ENCODE results near the gene ZNHIT3. TPM values are rescaled to one million over a fixed set of nuclear protein-coding genes. Genes with fewer than 3 reads are reported as not detected.
A peak's percentile ranks its signal among the peaks of the same experiment; 100 is the strongest.
"Not testable (repeated sequence)": the region's sequence is repeated elsewhere in the genome, so short reads cannot be mapped to it uniquely, and the experiment has no call there.

ZNHIT3 gene
- 10 to 100 TPM; 27.1 to 41.3 (median 36.6) TPM for total RNA-seq
- total RNA-seq (2013), result 47.0 TPM

GRCh38 chr17:36486204-36487194 is at the start of gene ZNHIT3:
TSS of gene ZNHIT3 (plus strand) at chr17:36486681. CDS start at chr17:36486700, 19 bp downstream.
- DNase-seq, result peak; percentile 89 to 96
- H3K36me3 Mint-ChIP-seq, result no peaks in the 10 kb centered on the region
- H3K27me3 ChIP-seq (ENCODE audit: control insufficient read depth, insufficient read depth, low read length), result peaks cover 7% of the 10 kb centered on the region
- no peaks in the 10 kb centered on the region for H3K9me3 ChIP-seq (ENCODE audit: control insufficient read depth, insufficient read depth, low read length)
- H3K4me3 Mint-ChIP-seq, result peak within 1 kb of the TSS; percentile 99
- H3K4me1 ChIP-seq (ENCODE audit: control insufficient read depth, insufficient read depth, low read length), result peaks cover 39% of the 10 kb centered on the region
- H3K4me3 ChIP-seq (ENCODE audit: low read length), result peak within 1 kb of the TSS; percentile 93
- TF ChIP-seq CTCF (IDR thresholded peaks at IDR 0.05), result no peak
- no peaks in the 10 kb centered on the region for H3K9me3 Mint-ChIP-seq
- peaks cover 43 to 58% of the 10 kb centered on the region in 2 donors for H3K4me1 Mint-ChIP-seq
- intact Hi-C loops (cut with micrococcal nuclease), result loop anchor here (1.0 to 5.0 kb wide), 3 partner anchors 48 to 677 kb away; partner anchors contain the start of genes MYO19, PIGW and TAF15
- peak; percentile 93 to 97 (median 95) for ATAC-seq
- H3K27ac Mint-ChIP-seq, result peak within 1 kb of the TSS; percentile 88 to 96
- WGBS (ENCODE audit: insufficient coverage), result under 1% methylated on average over 73 of the region's 73 CpGs
- H3K36me3 ChIP-seq (ENCODE audit: control insufficient read depth, insufficient read depth, low read length), result peaks cover 2% of the 10 kb centered on the region
- peak within 1 kb of the TSS; percentile 57 for H3K27ac ChIP-seq (ENCODE audit: low read length)
- peaks cover 10 to 14% of the 10 kb centered on the region in 2 donors for H3K27me3 Mint-ChIP-seq (ENCODE audit: low read depth in 2 of 2)

DNA sequence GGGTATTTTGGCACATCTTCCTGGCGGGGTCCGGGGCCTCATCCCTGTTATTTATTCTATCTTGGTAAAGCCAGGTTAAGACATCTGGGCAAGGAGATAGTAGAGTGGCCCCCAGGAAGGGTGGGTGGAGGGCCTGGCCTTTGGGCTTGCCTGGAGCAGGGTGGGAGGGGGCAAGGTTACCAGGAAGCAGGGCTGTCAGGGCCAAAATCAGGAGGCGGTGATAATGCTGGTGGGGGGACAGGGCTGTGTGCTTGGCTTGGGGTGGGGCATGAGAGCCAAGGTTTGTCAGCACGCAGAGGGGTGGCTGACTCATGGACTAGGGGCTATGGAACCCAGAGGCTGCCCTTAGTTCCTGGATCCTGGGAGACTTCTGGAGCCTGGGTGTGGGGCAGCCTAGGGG is 44.7 kb upstream of the ZNHIT3 start:
- H3K27me3 Mint-ChIP-seq (ENCODE audit: low read depth in 2 of 2); H3K27me3 ChIP-seq (ENCODE audit: control insufficient read depth, insufficient read depth, low read length); intact Hi-C loops (cut with micrococcal nuclease); H3K9me3 ChIP-seq (ENCODE audit: control insufficient read depth, insufficient read depth, low read length); H3K9me3 Mint-ChIP-seq; H3K36me3 ChIP-seq (ENCODE audit: control insufficient read depth, insufficient read depth, low read length); H3K27ac ChIP-seq (ENCODE audit: low read length); H3K4me1 Mint-ChIP-seq; H3K4me3 Mint-ChIP-seq; ATAC-seq; H3K27ac Mint-ChIP-seq; H3K36me3 Mint-ChIP-seq; DNase-seq; H3K4me1 ChIP-seq (ENCODE audit: control insufficient read depth, insufficient read depth, low read length); H3K4me3 ChIP-seq (ENCODE audit: low read length): not testable (repeated sequence)
- no CpG with 5 or more reads among the region's 4 CpGs for WGBS (ENCODE audit: insufficient coverage)

DNA sequence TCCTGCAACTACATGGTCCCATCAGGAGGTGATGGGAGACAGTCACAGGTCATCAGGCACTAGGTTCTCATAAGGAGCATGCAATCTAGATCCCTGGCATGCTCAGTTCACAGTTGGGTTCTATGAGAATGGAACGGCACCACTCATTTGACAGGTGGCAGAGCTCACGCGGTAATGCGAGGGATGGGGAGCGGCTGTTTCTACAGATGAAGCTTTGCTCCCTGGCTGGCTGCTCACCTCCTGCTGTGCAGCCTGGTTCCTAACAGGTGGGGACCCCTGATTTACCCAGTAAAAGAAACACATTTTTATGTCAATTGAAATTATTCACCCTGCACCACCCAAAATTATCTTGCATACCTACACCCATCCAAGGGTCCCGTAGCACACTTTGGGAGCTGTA is 42.7 kb upstream of the ZNHIT3 start:
- H3K27ac Mint-ChIP-seq, result no peak overlapping the region
- Histone ChIP-seq H3K9me3 (ENCODE audit: control insufficient read depth, insufficient read depth, low read length) (no peaks in the 10 kb centered on the region), H3K27ac (ENCODE audit: low read length) (no peak overlapping the region), H3K27me3 (ENCODE audit: control insufficient read depth, insufficient read depth, low read length) (no peaks in the 10 kb centered on the region), H3K4me1 (ENCODE audit: control insufficient read depth, insufficient read depth, low read length) (no peaks in the 10 kb centered on the region), H3K36me3 (ENCODE audit: control insufficient read depth, insufficient read depth, low read length) (no peaks in the 10 kb centered on the region), H3K4me3 (ENCODE audit: low read length) (no peak overlapping the region)
- H3K4me1 Mint-ChIP-seq, result no peaks in the 10 kb centered on the region
- H3K36me3 Mint-ChIP-seq, result no peaks in the 10 kb centered on the region
- DNase-seq (no peak), ATAC-seq (no peak)
- intact Hi-C loops (cut with micrococcal nuclease), result no loop called here
- no peak for TF ChIP-seq CTCF (IDR thresholded peaks at IDR 0.05)
- H3K9me3 Mint-ChIP-seq, result no peaks in the 10 kb centered on the region
- H3K27me3 Mint-ChIP-seq (ENCODE audit: low read depth in 2 of 2), result no peaks in the 10 kb centered on the region
- H3K4me3 Mint-ChIP-seq, result no peak overlapping the region
- WGBS (ENCODE audit: insufficient coverage), result 95% methylated on average over 6 of the region's 6 CpGs

DNA sequence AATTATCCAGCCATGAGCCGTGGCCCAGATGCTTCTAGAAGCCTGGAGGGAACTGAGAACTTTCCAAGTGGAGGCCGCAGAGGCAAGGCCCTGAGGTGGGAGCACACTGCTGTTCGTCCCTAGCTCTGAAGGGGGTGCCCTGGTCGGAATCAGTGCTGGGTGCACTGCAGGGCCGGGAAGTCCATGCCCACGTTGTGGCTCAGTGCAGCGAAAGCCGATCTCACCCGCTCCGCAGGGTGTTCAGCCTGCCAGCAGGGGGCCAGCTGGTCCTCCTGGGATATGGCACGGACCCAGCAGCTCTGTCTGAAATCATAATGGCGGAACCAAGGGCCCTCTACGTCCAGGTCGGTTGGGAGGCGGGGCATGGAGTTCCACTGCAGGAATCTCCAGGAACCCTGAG is 36.5 kb upstream of the ZNHIT3 start:
- H3K36me3 ChIP-seq (ENCODE audit: control insufficient read depth, insufficient read depth, low read length); H3K27me3 ChIP-seq (ENCODE audit: control insufficient read depth, insufficient read depth, low read length); H3K9me3 Mint-ChIP-seq; H3K4me1 ChIP-seq (ENCODE audit: control insufficient read depth, insufficient read depth, low read length); intact Hi-C loops (cut with micrococcal nuclease); ATAC-seq; H3K27ac ChIP-seq (ENCODE audit: low read length); H3K4me3 ChIP-seq (ENCODE audit: low read length); DNase-seq; H3K36me3 Mint-ChIP-seq; H3K27me3 Mint-ChIP-seq (ENCODE audit: low read depth in 2 of 2); H3K4me1 Mint-ChIP-seq; H3K27ac Mint-ChIP-seq; H3K9me3 ChIP-seq (ENCODE audit: control insufficient read depth, insufficient read depth, low read length); H3K4me3 Mint-ChIP-seq: not testable (repeated sequence)
- WGBS (ENCODE audit: insufficient coverage), result 62% methylated on average over 2 of the region's 15 CpGs

DNA sequence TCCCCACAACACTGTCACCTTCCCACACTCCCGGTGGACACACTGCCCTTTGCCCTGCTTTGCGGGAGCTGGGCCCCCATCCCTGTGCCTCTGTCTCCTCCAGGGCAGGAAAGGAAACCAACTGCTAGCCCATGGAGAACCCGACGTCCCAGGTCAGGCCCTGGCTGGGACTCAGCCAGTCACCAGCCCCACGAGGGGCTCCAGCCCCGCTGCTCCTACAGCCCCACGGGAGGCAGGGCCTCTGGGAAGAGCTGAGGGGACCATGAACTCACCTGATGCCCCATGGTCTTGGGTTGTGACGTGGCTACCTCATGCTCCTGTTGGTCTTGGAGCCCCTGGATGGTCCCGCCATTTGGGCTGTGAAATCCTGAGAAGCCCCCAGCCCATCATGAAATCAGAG is 33.6 kb upstream of the ZNHIT3 start:
- H3K4me3 Mint-ChIP-seq; H3K4me1 ChIP-seq (ENCODE audit: control insufficient read depth, insufficient read depth, low read length); H3K27me3 ChIP-seq (ENCODE audit: control insufficient read depth, insufficient read depth, low read length); H3K27ac ChIP-seq (ENCODE audit: low read length); H3K9me3 Mint-ChIP-seq; H3K36me3 Mint-ChIP-seq; intact Hi-C loops (cut with micrococcal nuclease); ATAC-seq; H3K27me3 Mint-ChIP-seq (ENCODE audit: low read depth in 2 of 2); DNase-seq; H3K36me3 ChIP-seq (ENCODE audit: control insufficient read depth, insufficient read depth, low read length); H3K9me3 ChIP-seq (ENCODE audit: control insufficient read depth, insufficient read depth, low read length); H3K27ac Mint-ChIP-seq; H3K4me1 Mint-ChIP-seq; H3K4me3 ChIP-seq (ENCODE audit: low read length): not testable (repeated sequence)
- 70% methylated on average over 6 of the region's 9 CpGs for WGBS (ENCODE audit: insufficient coverage)

DNA sequence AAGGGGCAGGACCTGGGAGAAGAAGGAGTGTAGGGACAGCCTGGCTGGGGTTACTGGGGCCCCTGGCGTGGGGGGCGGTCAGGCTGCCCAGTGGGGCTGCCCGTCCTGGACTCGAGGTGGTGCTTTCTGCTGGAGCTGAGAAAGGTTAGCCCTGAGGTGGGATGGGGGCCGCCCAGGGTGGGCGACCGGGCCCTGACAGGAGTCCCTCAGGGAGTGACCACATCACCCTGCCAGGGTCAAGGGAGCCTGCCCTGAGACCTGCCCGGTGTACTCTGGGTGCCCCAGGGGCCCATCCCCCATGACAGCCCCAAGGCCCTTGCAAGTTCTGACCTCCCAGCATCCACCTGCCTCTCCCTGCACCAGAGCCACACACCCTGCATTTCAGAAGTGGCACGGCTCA is 28.8 kb upstream of the ZNHIT3 start:
- ATAC-seq, result not testable (repeated sequence)

More for the DNA sequence above, 28.8 kb upstream of the ZNHIT3 start:
- H3K4me1 Mint-ChIP-seq; H3K4me3 ChIP-seq (ENCODE audit: low read length); DNase-seq; H3K36me3 ChIP-seq (ENCODE audit: control insufficient read depth, insufficient read depth, low read length); intact Hi-C loops (cut with micrococcal nuclease); H3K4me1 ChIP-seq (ENCODE audit: control insufficient read depth, insufficient read depth, low read length); H3K27ac Mint-ChIP-seq; H3K36me3 Mint-ChIP-seq; H3K4me3 Mint-ChIP-seq; H3K9me3 ChIP-seq (ENCODE audit: control insufficient read depth, insufficient read depth, low read length); H3K27ac ChIP-seq (ENCODE audit: low read length); H3K9me3 Mint-ChIP-seq; H3K27me3 ChIP-seq (ENCODE audit: control insufficient read depth, insufficient read depth, low read length): not testable (repeated sequence)
- WGBS (ENCODE audit: insufficient coverage), result 79% methylated on average over 2 of the region's 9 CpGs
- peaks cover 23 to 24% of the 10 kb centered on the region in 2 donors for H3K27me3 Mint-ChIP-seq (ENCODE audit: low read depth in 2 of 2)
